HK-2 (cell line): Measurements from ENCODE around the gene PREPL.
A peak's percentile ranks its signal among the peaks of the same experiment; 100 is the strongest.
"Not testable (repeated sequence)": the region's sequence is repeated elsewhere in the genome, so short reads cannot be mapped to it uniquely, and the experiment has no call there.

ENCODE experiments used
- DNase-seq: peaks from one replicate; pipeline ENCODE4 v3.0.0-alpha.2; 2018; ENCODE audit not compliant: unreplicated experiment

PREPL gene

DNA sequence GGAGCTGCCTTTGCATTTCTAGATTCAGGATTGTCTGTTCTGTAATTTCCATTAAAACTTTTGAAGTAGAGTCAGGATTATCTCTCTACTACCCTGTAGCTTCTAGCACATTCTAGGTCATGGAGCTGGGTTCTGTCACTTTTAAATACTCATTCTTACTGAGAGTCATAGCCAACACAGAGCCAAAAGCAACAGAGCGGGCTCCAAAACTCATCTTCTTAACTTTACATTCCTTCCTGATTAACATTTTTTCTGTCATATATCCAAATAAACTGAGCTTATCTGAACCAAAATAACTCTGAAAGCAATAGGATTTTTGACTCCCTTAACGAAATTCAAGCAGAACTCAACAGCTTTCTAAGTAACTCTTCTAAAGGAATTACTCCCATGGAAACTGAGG, 12.9 kb downstream of the PREPL start:
- DNase-seq = no peak

GRCh38 chr2:44347526-44347925, 13.8 kb downstream of the PREPL start:
- no peak for DNase-seq

- no peak for DNase-seq
These were observed 18.4 kb downstream of the PREPL start for GRCh38 chr2:44342854-44343253.

- DNase-seq = no peak
These were observed 25.3 kb downstream of the PREPL start for GRCh38 chr2:44335806-44336538.

DNA sequence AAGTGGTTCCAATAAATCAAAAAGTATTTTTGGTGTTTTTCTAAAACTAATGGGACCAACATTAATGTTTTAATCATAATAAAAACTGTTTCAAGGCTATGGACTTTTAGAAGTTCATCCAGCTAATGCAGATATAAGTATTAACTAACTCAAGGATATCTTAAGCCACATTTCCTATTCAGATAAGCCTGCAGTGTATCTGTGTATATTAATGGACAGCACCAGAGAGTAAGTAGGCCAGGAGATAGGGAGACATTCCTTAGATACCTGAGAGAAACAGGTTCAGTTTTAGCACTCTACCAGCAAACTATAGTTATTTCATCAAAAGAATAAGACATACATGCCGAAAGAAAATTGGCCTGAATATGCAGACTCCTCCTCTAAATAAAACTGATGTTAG, 27.3 kb downstream of the PREPL start:
- no peak for DNase-seq

DNA sequence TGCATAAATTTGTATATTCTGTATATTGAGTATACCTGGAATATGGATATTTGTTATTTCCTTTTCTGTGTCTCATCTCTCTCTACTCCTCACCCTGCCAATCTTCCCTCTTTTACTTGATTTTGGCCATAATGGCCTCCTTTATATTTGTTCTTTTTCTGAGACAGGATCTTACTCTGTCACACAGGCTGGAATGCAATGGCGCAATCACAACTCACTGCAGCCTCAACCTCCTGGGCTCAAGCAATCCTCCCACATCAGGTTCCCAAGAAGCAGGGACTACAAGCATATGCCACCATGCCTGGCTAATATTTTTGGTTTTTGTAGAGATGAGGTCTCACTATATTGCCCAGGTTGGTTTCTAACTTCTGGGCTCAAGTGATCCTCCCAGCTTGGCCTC, 30.5 kb downstream of the PREPL start:
- DNase-seq = no peak

- no peak for DNase-seq
These were observed 32.0 kb downstream of the PREPL start for GRCh38 chr2:44329343-44329742.

GRCh38 chr2:44328750-44329149, 32.5 kb downstream of the PREPL start:
- no peak for DNase-seq

DNA sequence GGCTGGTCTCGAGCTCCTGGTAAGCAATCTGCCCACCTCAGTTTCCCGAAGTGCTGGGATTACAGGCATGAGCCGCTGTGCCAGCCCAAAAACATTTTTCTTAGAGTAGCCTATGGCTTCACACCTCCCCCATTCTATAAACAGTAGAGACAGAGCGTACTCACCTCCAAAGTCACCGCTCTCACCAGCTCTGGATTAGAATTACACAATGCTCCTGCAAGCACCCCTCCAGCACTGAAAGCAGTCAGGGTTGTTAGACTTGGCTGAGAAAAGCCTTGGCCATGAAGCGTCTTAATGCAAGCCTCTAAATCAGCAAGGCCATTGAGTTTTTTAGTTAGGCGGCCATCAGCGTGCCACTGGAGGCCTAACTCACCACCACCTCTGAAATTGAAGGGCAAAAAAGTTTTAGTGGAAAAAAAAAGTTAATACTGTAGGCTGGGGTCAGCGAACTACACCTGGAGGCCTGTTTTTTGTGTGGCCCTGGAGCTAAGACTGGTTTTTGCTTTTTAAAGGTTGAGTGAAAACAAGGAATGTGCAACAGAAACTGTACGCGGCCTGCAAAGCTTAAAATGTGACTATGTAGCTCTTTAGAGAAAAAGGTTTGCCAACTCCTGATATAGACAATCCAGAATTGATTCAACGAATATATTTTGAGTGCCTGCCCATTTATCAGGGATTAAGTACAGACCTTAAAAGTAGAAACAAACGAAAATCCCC, 34.6 kb downstream of the PREPL start:
- DNase-seq = no peak

GRCh38 chr2:44325897-44326296, 35.4 kb downstream of the PREPL start:
- no peak for DNase-seq

DNA sequence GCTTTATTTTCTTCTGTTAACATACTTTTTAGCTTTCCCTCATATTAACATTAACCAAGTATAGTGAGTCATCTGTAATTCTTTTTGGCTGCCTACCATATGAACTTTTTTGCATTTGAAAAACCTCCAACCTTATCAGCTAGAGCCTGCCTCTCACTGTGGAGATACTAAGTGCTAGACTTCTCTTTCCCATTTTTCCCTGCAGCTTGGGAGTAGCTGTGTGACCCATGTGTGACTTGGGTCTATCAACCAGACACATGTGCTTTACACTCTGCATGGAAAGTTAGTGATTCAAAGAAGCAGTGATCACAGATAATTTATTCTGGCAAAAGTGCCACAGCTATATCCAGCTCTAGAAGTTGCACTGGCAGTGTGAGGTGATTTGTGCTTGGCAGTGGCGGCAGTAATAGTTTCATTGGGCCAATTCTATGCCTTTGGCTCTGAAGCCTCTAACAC, 36.3 kb downstream of the PREPL start:
- peak; percentile 6 for DNase-seq

GRCh38 chr2:44321360-44321759, 39.9 kb downstream of the PREPL start:
- no peak for DNase-seq

- DNase-seq = no peak
These were observed 40.5 kb downstream of the PREPL start for GRCh38 chr2:44320832-44321231.

GRCh38 chr2:44315945-44316344, 45.3 kb downstream of the PREPL start:
- DNase-seq = no peak

GRCh38 chr2:44314362-44314761, 46.9 kb downstream of the PREPL start:
- no peak for DNase-seq

- no peak for DNase-seq
These were observed 51.0 kb downstream of the PREPL start for GRCh38 chr2:44310287-44310686.

GRCh38 chr2:44305882-44306281, 55.4 kb downstream of the PREPL start:
- no peak for DNase-seq

DNA sequence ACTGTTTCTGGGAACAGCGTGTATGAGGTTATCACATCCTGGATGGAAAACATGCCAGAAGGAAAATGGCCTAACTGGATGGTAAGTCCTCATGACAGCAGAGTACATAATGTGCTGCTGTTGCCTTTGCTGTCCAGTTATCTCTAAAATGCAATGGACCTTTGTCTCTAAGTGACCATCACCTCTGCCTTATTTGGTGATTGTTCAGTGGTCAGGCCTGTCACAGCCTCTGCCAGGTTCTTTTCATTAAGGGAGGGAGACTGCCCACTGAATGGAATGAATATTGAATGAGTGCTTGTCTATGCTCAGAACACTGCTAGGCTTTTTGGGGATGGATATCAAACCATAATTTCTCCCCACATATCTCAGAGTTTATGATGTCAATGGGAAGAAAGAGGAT, 57.0 kb downstream of the PREPL start:
- DNase-seq = no peak

DNA sequence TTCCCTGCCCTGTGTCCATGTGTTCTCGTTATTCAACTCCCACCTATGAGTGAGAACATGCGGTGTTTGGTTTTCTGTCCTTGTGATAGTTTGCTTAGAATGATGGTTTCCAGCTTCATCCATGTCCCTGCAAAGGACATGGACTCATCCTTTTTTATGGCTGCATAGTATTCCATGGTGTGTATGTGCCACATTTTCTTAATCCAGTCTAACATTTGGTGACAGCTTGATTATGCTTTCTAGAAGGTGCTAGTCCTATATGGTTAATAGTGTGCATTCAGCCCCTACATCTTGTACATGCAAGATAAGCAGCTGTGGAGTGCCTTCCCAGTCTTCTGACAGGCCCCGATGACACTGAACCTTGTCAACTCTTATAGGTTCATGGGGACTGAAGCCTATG, 57.5 kb downstream of the PREPL start:
- DNase-seq = not testable (repeated sequence)

DNA sequence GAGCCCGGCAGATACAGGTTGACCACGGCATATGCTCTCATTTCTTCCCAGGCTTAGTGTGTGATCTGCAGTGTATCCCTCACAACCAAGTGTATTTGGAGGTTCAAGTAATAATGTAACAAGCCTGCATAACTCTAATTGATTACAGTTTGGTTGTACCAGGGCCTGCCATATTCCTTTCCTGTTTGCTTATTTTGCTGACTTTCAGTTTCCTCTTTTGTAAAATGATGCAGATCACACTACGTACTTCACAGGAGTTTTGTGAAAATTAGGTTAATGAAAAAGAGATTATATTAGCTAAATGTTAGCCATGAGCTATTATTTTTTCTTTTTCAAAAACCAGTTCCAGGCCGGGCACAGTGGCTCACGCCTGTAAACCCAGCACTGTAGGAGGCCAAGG, 60.2 kb downstream of the PREPL start:
- no peak for DNase-seq

DNA sequence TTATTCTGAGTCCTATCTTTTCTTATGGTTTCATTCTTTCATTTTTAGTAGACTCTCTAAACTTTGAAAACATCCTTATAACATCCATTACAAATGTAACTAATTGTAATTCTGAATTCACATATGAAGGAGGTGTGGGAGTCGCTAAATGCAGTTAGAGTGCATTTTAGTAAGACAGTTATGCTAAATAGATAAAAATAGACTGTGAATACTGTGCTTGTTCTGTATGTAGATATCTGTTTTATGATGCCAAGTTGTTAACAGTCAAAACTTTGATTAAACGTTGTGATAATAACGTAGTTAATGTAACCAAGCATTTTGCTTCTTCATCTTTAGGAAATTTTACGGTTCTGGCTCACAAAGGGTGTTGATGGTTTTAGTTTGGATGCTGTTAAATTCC, 61.7 kb downstream of the PREPL start:
- DNase-seq = no peak

GRCh38 chr2:44297431-44297830, 63.9 kb downstream of the PREPL start:
- DNase-seq = no peak

DNA sequence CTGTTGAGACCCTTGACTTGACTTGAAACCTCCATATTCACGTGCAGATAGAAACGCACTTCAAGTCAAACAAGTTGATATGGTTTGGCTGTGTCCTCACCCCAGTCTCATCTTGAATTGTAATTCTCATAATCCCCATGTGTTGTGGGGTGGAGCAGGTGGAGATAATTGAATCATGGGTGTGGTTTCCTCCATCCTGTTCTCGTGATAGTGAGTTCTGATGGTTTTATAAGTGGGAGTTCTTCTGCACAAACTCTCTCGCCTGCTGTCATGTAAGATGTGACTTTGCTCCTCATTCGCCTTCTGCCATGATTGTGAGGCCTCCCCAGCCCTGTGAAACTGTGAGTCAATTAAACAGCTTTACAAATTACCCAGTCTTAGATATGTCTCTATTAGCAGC, 64.6 kb downstream of the PREPL start:
- no peak for DNase-seq
